Measurements from ENCODE around the gene PYDC1. TPM values are rescaled to one million over a fixed set of nuclear protein-coding genes. Genes with fewer than 3 reads are reported as not detected.

The PYDC1 gene
- total and polyA plus RNA-seq, 10 of the 15 experiments (the other 5 are each of a cell fraction or from before 2014, with no cell fraction given), result not detected

DNA sequence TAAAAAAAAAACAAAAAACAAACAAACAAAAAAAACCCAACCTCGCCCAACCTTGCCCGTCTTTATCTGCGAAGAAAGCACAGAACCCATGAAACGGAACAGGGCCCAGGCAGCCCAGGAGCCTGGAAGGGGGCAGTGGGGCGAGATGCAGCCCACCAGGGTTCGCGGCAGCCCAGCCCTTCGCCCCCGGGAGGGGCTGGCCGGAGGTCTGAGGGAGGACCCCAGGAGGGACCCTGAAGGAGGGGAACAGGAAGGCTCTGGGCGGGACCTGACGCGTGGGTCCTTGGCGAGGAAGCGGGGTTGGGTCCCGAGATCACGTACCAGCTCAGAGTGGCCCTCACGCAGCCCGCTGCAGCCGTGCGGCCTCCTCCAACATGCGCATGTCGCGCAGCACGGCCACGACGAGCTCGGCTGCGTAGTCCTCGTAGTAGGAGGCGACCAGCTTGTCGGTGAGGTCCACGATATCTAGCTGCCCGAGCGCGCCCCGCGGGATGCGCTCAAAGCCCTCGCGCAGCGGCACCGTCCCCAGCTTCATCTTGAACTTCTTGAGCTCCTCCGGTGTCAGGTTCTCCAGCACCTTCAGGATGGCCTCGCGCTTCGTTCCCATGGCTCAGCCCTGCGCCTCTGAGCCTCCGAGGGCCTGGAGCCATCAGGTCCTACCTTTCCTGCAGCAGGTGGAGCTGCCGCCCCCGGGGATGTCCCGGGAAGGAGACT is at the start of gene PYDC1 (continued):
- no peak for TF ChIP-seq RAD21 (IDR thresholded peaks at IDR 0.05; ENCODE audit: insufficient read depth, low read depth, low read length)
- TF ChIP-seq, protein P1, sequence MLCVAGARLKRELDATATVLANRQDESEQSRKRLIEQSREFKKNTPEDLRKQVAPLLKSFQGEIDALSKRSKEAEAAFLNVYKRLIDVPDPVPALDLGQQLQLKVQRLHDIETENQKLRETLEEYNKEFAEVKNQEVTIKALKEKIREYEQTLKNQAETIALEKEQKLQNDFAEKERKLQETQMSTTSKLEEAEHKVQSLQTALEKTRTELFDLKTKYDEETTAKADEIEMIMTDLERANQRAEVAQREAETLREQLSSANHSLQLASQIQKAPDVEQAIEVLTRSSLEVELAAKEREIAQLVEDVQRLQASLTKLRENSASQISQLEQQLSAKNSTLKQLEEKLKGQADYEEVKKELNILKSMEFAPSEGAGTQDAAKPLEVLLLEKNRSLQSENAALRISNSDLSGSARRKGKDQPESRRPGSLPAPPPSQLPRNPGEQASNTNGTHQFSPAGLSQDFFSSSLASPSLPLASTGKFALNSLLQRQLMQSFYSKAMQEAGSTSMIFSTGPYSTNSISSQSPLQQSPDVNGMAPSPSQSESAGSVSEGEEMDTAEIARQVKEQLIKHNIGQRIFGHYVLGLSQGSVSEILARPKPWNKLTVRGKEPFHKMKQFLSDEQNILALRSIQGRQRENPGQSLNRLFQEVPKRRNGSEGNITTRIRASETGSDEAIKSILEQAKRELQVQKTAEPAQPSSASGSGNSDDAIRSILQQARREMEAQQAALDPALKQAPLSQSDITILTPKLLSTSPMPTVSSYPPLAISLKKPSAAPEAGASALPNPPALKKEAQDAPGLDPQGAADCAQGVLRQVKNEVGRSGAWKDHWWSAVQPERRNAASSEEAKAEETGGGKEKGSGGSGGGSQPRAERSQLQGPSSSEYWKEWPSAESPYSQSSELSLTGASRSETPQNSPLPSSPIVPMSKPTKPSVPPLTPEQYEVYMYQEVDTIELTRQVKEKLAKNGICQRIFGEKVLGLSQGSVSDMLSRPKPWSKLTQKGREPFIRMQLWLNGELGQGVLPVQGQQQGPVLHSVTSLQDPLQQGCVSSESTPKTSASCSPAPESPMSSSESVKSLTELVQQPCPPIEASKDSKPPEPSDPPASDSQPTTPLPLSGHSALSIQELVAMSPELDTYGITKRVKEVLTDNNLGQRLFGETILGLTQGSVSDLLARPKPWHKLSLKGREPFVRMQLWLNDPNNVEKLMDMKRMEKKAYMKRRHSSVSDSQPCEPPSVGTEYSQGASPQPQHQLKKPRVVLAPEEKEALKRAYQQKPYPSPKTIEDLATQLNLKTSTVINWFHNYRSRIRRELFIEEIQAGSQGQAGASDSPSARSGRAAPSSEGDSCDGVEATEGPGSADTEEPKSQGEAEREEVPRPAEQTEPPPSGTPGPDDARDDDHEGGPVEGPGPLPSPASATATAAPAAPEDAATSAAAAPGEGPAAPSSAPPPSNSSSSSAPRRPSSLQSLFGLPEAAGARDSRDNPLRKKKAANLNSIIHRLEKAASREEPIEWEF (IDR thresholded peaks at IDR 0.05; ENCODE audit: insufficient replicate concordance, low read depth, low read length), result no peak
- no peak for TF ChIP-seq EP300 (IDR thresholded peaks at IDR 0.05; ENCODE audit: borderline replicate concordance in 1 of 2, control insufficient read depth in 1 of 2, low read depth in 2 of 2, low read length in 2 of 2)
- TF ChIP-seq, protein P2, sequence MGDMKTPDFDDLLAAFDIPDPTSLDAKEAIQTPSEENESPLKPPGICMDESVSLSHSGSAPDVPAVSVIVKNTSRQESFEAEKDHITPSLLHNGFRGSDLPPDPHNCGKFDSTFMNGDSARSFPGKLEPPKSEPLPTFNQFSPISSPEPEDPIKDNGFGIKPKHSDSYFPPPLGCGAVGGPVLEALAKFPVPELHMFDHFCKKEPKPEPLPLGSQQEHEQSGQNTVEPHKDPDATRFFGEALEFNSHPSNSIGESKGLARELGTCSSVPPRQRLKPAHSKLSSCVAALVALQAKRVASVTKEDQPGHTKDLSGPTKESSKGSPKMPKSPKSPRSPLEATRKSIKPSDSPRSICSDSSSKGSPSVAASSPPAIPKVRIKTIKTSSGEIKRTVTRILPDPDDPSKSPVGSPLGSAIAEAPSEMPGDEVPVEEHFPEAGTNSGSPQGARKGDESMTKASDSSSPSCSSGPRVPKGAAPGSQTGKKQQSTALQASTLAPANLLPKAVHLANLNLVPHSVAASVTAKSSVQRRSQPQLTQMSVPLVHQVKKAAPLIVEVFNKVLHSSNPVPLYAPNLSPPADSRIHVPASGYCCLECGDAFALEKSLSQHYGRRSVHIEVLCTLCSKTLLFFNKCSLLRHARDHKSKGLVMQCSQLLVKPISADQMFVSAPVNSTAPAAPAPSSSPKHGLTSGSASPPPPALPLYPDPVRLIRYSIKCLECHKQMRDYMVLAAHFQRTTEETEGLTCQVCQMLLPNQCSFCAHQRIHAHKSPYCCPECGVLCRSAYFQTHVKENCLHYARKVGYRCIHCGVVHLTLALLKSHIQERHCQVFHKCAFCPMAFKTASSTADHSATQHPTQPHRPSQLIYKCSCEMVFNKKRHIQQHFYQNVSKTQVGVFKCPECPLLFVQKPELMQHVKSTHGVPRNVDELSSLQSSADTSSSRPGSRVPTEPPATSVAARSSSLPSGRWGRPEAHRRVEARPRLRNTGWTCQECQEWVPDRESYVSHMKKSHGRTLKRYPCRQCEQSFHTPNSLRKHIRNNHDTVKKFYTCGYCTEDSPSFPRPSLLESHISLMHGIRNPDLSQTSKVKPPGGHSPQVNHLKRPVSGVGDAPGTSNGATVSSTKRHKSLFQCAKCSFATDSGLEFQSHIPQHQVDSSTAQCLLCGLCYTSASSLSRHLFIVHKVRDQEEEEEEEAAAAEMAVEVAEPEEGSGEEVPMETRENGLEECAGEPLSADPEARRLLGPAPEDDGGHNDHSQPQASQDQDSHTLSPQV (IDR thresholded peaks at IDR 0.05), result no peak

All from GM12878 (cell line).